GM12864 (cell line): ENCODE data around the gene NATD1.
A peak's percentile ranks its signal among the peaks of the same experiment; 100 is the strongest.

Source experiments
- DNase-seq: peaks from one replicate; pipeline ENCODE4 v3.0.0-alpha.2; 2011; ENCODE audit warnings: low read depth
- H3K4me3 ChIP-seq: 2 replicates; pipeline ENCODE4 v1.5.1; 2011; ENCODE audit warnings: mild to moderate bottlenecking, low read depth, low read length, control low read depth
- CTCF ChIP-seq: IDR thresholded peaks from 2 replicates; pipeline ENCODE4 v1.5.1; 2011; ENCODE audit warnings: low read depth, mild to moderate bottlenecking, moderate library complexity, low read length, control low read depth, inconsistent platforms; ENCODE audit errors: missing control alignments

The NATD1 gene

GRCh38 chr17:21214777-21215541 lies 38.3 kb downstream of the NATD1 start:
- DNase-seq = no peak
- TF ChIP-seq CTCF = no peak
- peak overlapping the region; percentile 91 for H3K4me3 ChIP-seq

DNA sequence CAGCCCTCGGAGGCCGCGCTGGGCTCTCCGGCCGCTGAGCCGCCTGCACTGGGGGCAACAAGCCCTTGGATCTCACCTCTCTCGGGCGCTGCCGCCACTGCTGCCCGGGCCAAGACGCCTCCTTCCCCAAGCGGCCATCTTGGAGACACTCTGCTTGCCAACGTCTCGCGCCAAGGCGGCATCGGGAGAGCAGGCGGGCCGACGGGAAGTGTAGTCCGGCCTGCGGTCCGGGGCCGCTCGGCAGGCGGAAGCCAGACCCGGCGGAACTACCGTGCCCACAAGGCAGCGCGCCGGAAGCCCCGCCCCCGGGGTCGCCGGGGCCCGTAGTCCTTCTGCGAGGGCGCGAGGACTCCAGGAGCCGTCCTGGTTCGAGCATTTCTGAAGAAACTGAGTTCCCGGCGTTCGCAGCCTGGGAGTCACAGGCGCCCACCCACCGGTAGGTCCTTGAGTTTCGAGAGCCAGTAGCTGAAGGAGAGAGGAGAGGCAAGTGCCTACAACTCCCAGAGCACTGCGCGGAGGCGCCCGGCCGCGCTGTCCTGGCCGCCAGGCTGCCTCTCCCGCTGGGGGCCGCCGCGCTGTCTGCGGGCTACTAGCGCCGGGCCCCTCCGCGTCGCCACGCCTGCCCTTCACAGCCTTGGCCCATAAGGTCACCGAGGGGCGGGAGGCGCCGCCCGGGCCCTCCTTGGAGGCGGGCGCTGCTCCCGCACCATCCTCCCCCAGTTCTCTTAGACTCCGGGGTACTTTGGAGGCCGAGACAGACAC lies 39.0 kb downstream of the NATD1 start, which contains the start of gene TMEM11:
TMEM11 (minus strand) TSS at position 147 of the 762 bp plus-strand sequence; CDS start at position 138, 9 bp downstream.
- peak; percentile 11 for TF ChIP-seq CTCF
- peak within 1 kb of the TSS; percentile 91 for H3K4me3 ChIP-seq
- peak; percentile 85 for DNase-seq

DNA sequence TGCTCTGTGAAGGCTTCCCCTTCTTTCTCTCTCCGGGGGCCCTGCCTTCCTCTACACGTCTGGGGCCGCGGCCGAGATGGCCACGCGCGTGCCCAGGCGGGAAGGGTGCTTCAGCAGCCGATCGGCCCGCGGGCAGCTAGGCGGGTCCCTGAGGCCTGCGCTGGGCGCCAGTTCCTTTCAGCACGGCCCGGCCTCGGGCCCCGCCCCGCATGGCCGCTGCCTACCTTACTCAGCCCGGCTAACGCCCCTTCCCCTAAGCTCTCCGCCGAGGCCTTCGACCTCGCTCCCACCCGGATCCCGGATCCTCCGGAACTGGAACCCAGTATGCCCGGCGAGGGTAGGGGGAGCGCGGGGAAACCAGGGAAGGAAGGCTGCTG lies 39.6 kb downstream of the NATD1 start:
- DNase-seq = no peak
- H3K4me3 ChIP-seq = peak overlapping the region; percentile 91
- TF ChIP-seq CTCF = no peak

DNA sequence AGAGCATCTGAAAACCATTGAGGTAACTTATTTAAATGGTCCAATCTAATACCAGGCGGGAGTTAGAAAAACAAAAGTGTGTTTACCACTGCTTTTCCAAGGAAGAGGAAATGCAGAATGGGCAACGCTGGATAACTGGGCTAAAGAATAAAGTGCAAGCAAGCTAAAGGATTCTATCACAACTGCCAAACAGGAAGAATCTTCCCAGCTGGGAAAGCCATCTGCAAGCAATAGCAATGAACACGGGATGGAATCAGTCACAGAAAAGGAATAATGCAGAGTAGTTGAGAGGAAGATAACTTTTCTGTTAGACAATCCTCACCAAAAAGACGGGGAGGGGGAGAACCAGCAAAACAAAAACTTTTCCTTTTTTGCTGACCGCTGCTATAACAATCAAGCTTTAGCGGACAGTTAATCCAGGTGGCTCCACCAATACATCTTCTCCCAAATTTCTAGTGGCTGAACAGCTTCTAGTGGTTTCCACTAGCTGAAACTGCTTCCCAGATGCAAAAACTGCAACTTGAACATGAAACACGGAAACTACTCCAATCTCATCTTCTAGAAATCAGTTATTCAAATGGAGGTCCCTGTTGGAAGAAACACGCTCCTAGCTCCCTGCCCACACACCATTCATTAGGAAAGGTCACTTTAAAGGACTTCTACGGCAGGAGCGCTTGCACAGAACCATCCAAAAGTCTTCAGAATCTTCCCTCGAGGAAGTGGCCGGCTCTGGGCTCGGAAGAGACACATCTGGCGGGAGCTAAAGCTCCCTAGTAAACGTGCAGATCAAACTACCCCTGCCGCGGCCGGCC lies 40.2 kb downstream of the NATD1 start:
- no peak for DNase-seq
- peak overlapping the region; percentile 91 for H3K4me3 ChIP-seq
- no peak for TF ChIP-seq CTCF

DNA sequence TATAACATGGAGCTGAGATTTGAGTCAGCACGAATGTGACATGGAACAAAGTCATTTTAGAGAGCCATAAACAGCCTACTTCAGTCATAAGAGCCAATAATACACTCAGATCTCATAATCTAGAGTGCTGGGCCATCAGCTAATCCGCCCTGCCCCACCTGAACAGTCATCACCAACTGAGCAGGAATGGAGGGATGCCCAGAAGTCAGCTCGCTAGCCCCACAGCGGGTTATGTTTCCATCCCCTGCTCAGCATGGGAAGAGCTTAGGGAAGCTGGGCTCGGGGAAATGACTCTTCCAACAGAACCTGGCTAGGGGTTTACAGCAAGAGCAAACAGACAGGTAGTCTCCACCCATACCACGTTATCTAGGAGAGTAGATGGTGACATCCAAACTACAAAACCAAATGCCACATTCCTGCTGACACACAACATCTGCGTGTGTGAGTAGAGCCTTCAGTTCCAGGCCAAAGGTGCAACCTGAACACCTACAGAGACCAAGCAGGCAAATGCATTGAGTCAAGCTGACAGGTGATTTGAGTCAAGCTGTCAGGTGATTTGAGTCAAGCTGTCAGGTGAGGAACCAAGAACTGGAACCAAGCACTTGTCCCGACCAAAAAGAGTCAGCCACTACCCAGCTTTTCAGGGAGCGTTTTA lies 41.3 kb downstream of the NATD1 start:
- no peak for TF ChIP-seq CTCF
- DNase-seq = peak; percentile 22
- H3K4me3 ChIP-seq = no peak overlapping the region; the same call in none of the 2 replicates

GRCh38 chr17:21210411-21211076 lies 42.7 kb downstream of the NATD1 start:
- H3K4me3 ChIP-seq = no peak overlapping the region
- no peak for TF ChIP-seq CTCF

More at GRCh38 chr17:21210411-21211076, 42.7 kb downstream of the NATD1 start:
- no peak for DNase-seq
